Medulla oblongata (tissue), 1 donor: ENCODE data around the gene NT5C3A.

Source experiments
- DNase-seq: peaks from one replicate; pipeline ENCODE4 v3.0.0-alpha.2; 2015; ENCODE audit errors: extremely low spot score

The NT5C3A gene

GRCh38 chr7:33075818-33076518 lies 13.4 kb upstream of the NT5C3A start:
- DNase-seq, result no peak

DNA sequence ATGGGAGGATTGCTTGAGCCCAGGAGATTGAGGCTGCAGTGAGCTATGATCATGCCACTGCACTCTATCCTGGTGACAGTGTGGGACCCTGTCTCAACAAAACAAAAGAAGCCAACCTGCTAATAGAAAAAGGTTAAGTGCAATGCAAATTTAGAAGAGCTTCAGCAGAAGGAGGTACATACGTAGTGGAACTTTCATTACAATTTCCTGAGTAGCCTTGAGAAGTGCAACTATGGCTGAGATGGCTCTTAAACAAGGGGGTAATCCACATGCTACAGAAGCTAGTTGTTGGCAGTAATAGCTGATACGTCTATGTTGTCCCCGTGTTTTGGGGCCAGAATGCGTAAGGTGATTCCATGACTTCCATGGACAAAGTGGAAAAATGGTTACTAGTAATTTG lies 10.7 kb upstream of the NT5C3A start:
- DNase-seq, result no peak

GRCh38 chr7:33072471-33072870 lies 9.9 kb upstream of the NT5C3A start:
- no peak for DNase-seq

- no peak for DNase-seq
Measured at GRCh38 chr7:33070831-33071230, 8.3 kb upstream of the NT5C3A start.

- DNase-seq, result no peak
Measured at GRCh38 chr7:33070277-33070676, 7.7 kb upstream of the NT5C3A start.

GRCh38 chr7:33067921-33068320 lies 5.3 kb upstream of the NT5C3A start:
- DNase-seq, result no peak

GRCh38 chr7:33066771-33067170 lies 4.2 kb upstream of the NT5C3A start:
- DNase-seq, result no peak

- DNase-seq, result no peak
Measured at GRCh38 chr7:33065981-33066380, 3.4 kb upstream of the NT5C3A start.

DNA sequence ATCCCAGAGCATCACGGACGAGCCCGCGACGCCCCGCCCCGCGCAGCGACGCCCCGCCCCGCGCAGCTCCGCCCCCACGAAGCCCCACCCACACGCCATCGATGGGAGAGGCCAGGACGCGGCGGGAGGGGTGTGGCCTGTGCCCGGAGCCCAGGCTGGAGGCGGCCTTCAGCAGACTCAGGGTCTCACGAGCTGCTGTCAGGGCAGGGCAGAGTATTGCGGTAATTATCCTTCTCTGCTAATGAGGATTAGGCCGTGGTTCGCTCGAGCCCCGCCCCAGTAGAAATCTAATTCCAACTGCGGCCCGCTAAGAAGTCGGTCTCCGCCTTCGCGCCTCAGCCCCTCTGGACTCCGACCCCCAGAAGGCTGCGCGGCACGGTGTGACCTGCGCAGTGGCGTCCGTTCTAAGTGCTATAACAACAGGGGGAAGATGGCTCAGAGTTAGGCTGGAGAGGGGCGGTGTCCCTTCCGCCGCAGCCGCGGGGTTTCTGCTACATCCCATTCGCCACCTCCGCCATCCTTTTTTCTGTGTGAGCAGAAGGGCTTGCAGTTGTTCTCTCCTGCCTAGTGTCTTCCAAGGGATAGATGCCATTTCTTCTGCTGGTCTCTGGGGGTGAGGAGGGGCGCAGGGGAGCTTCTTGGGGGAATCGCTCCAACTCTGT lies 337 bp upstream of the NT5C3A start:
- peak; percentile 96 for DNase-seq

DNA sequence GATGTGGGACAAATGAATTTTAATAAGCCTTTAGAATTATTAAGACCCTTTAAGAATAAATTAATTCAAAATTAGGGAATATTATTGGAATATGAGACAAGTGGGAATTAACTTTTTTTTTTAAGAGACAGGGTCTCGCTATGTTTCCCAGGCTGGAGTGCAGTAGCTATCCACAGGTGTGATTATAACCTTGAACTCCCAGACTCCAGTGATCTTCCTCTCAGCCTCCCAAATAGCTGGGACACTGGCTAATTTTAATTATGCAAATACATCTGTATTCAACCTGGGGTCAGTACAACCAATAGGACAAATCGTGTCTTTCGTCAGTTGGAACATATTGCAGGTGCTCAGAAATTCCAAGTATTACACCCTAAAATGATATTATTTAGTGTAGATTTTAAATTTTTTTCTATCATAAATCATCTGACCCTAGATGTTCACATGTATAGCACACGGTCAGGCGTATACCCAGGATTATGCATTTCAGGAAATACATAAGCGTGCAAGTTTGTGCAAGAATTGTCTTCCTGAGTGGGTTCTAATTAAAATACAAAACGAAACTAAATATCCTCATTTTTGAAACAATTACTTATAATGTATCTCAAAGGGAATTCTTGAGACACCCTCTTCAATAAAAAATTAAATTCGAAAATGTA lies 1.2 kb downstream of the NT5C3A start:
- DNase-seq, result no peak

DNA sequence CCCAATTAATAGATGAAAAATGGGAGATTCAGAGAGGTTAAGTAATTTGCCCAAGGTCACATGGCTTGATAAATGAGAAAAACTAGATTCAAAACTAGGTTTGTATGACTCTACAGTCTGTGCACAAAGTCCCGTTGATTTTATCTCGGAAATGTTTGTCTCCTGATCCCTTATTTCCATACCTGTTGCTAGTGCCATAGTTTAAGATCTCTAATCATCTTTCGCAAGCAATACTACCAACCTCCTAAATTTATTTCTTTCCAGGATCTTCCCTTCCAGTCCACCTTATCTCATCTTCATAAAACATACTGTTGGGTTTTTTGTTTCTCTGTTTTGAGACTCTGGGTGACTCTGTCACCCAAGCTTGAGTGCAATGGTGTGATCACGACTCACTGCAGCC lies 2.9 kb downstream of the NT5C3A start:
- DNase-seq, result no peak

DNA sequence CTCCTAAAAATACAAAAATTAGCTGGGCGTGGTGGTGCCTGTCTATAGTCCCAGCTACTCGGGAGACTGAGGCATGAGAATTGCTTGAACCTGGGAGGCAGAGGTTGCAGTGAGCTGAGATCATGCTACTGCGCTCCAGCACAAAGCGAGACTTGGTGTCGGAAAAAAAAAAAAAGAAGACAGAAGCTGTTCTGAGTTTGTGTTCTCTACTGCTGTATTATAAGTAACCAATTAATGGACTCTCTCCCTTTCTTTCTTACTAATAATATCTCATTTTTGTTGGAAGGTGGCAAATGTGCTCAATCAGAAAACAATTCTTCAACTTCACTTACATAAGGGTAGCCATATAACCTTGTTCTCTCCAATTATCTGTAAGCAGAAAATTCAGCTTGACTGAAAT lies 7.4 kb downstream of the NT5C3A start:
- no peak for DNase-seq

- no peak for DNase-seq
Measured at GRCh38 chr7:33054261-33054964, 8.2 kb downstream of the NT5C3A start.

GRCh38 chr7:33053721-33054120 lies 8.9 kb downstream of the NT5C3A start:
- no peak for DNase-seq

DNA sequence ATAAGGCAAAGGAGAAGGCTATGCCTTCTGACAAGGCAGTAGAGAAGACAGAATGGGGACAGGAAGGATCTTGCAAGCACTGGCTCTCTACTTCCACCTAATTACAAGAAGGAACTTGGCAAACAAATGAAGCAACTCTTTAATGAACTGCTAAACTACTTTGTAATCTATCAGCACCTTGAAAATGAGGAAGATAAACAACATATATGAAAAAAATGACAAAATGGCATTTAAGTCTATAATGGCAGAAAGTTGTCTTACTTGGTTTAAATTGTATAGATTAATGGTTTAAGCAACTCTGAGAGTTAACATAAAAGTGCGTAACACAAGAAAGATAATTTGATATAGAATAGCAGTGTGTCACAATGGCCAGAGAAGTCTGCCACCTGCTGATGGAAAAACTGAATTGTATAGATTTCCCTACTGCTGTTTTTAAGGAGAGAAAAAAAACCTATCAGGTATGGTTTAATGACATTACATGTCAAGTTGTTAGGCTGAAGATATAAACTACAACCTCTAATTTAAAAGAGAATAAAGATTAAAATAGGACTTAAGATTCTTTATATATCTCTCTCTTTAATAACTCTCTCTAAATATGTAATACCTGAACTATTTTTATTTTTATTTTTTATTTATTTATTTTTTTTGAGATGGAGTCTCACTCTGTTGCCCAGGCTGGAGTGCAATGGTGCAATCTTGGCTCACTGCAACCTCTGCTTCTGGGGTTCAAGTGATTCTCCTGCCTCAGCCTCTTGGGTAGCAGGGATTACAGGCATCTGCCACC lies 11.8 kb downstream of the NT5C3A start:
- peak; percentile 61 for DNase-seq

- DNase-seq, result no peak
Measured at GRCh38 chr7:33048704-33049103, 13.9 kb downstream of the NT5C3A start.

DNA sequence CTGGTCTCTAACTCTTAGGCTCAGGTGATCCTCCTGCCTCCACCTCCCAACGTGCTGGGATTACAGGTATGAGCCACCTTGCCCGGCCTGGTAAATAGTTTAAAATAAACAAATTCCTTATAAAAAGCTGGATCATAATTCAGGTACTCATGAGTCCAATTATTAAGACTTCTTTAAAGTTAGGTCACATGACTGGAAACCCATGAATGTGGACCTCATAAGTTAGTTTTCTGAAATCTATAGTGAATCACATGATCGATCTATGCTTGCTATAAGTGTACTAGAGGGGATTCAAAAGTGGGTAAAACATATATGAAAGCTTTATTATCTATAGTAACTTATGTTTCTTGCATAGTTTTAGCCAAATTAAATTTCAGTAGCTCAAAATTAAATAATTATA lies 14.3 kb downstream of the NT5C3A start:
- no peak for DNase-seq

DNA sequence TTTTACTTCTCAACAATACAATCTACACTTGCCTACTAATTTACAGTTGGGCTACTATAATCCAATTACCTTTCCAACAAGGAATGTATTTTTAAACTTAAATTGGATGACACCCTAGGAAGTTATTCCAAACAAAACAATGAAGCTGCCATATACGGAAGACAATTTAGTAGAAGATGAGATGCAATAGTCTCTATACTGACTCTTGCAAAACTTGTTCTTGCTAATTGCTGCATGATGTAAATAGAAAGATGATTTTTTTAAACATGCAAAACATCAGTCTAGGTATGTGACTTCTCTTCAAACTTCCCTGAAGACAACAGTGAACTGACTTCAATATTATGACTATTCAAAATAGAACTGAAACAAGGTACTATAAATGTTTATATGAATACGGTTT lies 17.6 kb downstream of the NT5C3A start:
- DNase-seq, result no peak

GRCh38 chr7:33044401-33044718 lies 18.2 kb downstream of the NT5C3A start:
- DNase-seq, result no peak

- no peak for DNase-seq
Measured at GRCh38 chr7:33043501-33044400, 18.8 kb downstream of the NT5C3A start.
